GM21619 (cell line): ENCODE measurements around the gene C20orf96.
"Not testable (repeated sequence)": the region's sequence is repeated elsewhere in the genome, so short reads cannot be mapped to it uniquely, and the experiment has no call there.

Source experiments
- ATAC-seq: cut with Tn5 transposase; IDR thresholded peaks from one replicate; pipeline ENCODE4 v1.9.1; 2021; ENCODE audit not compliant: unreplicated experiment

Gene C20orf96

GRCh38 chr20:237929-238328, 52.6 kb downstream of the C20orf96 start:
- ATAC-seq, result no peak

DNA sequence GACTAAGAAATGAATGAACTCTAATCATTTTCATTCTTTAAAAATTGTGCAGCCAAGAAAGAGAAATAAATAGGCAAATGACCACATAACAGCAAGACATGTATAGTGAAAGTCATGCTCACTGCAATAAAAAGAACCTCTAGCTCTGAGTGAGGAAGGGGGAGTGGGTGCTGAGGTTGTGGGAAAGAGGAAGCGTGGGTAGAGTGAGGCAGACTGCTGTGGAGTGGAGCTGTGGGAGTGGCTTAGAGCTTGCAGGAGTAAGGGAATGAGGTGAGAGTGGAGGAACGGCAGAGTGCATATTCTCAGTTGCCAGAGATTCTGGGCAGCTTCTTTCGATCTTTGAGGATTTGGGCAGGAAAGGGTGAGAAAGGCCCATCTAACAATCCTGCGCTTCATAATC, 53.1 kb downstream of the C20orf96 start:
- no peak for ATAC-seq

DNA sequence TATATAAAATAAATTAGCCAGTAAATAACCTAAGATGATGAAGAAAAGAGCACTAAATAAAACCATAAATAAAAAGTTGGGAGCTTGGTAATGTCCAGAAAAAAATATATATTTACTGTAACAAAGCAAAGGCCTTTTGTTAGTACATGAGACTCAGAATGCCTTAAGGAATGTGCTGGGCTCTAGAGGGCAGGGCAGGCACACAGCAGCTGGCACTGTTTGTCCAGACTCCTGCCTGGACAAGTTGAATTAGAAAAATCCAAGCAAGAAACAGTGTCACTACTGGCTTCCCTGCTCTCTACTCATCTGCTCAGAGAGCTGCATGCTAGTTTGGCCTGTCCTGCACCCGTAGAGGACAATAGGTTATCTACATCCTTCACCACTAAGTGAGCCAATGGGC, 54.7 kb downstream of the C20orf96 start:
- no peak for ATAC-seq

DNA sequence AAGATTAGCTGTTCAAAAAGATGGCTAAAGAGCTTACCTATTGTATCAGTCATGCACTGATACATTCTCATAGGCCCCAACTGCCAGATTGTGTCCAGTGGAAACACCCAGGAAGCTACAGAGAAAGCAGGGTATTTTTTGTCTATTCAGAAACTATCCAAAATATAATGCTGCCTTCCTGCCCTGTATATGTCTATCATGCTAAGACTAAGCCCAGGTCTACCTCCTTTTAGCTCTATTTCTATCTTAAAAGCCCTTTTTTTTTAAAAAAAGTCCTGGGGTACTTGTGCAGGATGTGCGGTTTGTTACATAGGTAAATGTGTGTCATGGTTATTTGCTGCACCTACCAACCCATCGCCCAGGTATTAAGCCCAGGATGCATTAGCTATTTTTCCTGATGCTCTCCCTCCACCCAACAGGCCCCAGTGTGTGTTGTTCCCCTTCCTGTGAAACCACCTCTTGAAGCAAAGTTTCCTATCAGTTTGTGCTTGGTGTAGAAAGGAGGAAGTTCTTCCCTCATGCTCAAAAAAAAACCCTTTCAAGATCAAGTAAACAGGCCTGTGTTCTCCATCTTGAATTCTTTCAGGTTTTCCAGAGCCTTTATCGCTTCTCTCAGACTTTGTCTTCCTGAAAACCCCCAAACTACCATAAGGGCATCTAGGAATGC, 63.0 kb downstream of the C20orf96 start:
- ATAC-seq, result no peak

DNA sequence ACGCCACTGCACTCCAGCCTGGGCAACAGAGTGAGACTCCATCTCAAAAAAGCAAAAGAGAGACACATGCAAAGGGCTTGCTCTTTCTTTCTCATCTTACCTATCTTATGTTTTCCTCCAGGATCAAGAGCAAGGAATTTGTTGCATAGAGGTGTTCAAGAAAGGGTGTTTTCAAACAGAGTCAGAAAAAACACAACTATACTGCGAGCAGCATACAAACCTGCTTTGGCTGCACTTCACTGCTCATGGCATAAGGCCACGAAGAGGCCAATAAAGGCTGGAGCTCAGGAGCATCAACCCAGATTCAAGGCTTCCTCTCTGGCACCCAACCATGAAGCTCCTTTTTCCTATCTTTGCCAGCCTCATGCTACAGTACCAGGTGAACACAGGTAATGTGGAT, 63.6 kb downstream of the C20orf96 start, which contains the start of gene DEFB129:
TSS of gene DEFB129 (plus strand) at position 301 of the 400 bp plus-strand sequence. CDS start at position 332, 31 bp downstream.
- ATAC-seq, result no peak

- not testable (repeated sequence) for ATAC-seq
These were observed 64.7 kb downstream of the C20orf96 start for GRCh38 chr20:225879-226278.

DNA sequence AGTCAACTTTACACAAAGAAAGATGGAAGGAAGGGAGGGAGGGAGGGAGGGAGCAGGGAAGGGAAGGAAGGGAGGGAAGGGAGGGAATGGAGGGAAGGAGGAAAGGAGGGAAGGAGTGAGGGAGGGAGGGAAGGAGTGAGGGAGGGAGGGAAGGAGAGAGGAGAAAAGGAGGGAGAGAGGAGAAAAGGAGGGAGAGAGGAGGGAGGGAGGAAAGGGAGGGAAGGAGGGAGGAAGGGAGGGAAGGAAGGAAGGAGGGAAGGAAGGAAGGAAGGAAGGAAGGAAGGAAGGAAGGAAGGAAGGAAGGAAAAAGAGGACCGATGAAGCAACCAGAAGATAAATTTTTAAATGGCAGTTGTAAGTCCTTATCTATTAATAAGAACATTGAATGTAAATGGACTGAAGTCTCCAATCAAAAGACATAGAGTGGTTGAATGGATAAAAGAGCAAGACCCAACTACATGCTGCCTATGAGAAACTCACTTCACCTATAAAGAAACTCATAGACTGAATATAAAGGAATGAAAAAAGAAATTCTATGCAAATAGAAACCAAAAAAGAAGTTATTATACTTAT, 69.2 kb downstream of the C20orf96 start:
- no peak for ATAC-seq
